Endothelial cell of umbilical vein (primary cell): Measurements from ENCODE around the gene COMMD2.

Experiments used
- EZH2 ChIP-seq: IDR thresholded peaks from 2 replicates; pipeline ENCODE4 v1.6.1; 2012; ENCODE audit warnings: borderline replicate concordance, low read depth, mild to moderate bottlenecking, moderate library complexity, low read length, inconsistent platforms; ENCODE audit not compliant: severe bottlenecking
- FOS ChIP-seq: IDR thresholded peaks from 2 replicates; pipeline ENCODE4 v1.6.1; 2011; ENCODE audit warnings: mild to moderate bottlenecking, low read length, moderate library complexity, borderline replicate concordance; ENCODE audit not compliant: insufficient read depth
- JUN ChIP-seq: IDR thresholded peaks from 2 replicates; pipeline ENCODE4 v1.6.1; 2011; ENCODE audit warnings: borderline replicate concordance, low read depth; ENCODE audit not compliant: insufficient read length, insufficient read depth
- POLR2A ChIP-seq: IDR thresholded peaks from 2 replicates; pipeline ENCODE4 v1.6.1; 2012; ENCODE audit warnings: low read depth, mild to moderate bottlenecking, control low read depth, low read length
- TF ChIP-seq, protein P1 (sequence below), 2 donors: IDR thresholded peaks; 1 replicate in 1 of 2; 2 replicates in 1 of 2; pipeline ENCODE4 v1.5.1; 2011; ENCODE audit warnings: low read length in 2 of 2, mild to moderate bottlenecking in 2 of 2, moderate library complexity in 2 of 2, control low read depth in 1 of 2, inconsistent platforms in 1 of 2, low read depth in 1 of 2; ENCODE audit not compliant: insufficient read depth in 1 of 2; ENCODE audit errors: extremely low read depth in 1 of 2

GRCh38 chr3:149781741-149782140, 29.5 kb upstream of the COMMD2 start:
- TF ChIP-seq, protein P1, sequence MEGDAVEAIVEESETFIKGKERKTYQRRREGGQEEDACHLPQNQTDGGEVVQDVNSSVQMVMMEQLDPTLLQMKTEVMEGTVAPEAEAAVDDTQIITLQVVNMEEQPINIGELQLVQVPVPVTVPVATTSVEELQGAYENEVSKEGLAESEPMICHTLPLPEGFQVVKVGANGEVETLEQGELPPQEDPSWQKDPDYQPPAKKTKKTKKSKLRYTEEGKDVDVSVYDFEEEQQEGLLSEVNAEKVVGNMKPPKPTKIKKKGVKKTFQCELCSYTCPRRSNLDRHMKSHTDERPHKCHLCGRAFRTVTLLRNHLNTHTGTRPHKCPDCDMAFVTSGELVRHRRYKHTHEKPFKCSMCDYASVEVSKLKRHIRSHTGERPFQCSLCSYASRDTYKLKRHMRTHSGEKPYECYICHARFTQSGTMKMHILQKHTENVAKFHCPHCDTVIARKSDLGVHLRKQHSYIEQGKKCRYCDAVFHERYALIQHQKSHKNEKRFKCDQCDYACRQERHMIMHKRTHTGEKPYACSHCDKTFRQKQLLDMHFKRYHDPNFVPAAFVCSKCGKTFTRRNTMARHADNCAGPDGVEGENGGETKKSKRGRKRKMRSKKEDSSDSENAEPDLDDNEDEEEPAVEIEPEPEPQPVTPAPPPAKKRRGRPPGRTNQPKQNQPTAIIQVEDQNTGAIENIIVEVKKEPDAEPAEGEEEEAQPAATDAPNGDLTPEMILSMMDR (IDR thresholded peaks at IDR 0.05; ENCODE audit: extremely low read depth in 1 of 2, insufficient read depth in 1 of 2, low read depth in 1 of 2, low read length in 2 of 2) = no peak
- TF ChIP-seq FOS (no peak), POLR2A (no peak), EZH2 (no peak), JUN (no peak)
